NT2/D1 (cell line): ENCODE results near the gene TRIM47.

Experiments used
- DNase-seq: peaks from one replicate; pipeline ENCODE4 v3.0.0-alpha.2; 2011; ENCODE audit warnings: low read depth, low spot score
- H3K27me3 ChIP-seq: 2 replicates; pipeline ENCODE4 v1.6.0; 2011; ENCODE audit warnings: mild to moderate bottlenecking; ENCODE audit not compliant: insufficient read length, insufficient read depth
- H3K36me3 ChIP-seq: 2 replicates; pipeline ENCODE4 v1.6.1; 2011; ENCODE audit warnings: mild to moderate bottlenecking, low read length, mixed read lengths; ENCODE audit not compliant: insufficient read depth, insufficient read length
- H3K4me1 ChIP-seq: 2 replicates; pipeline ENCODE4 v1.5.1; 2011; ENCODE audit not compliant: insufficient read depth, insufficient read length
- H3K4me3 ChIP-seq: 2 replicates; pipeline ENCODE4 v1.5.1; 2011; ENCODE audit warnings: low read depth; ENCODE audit not compliant: insufficient read length
- H3K9ac ChIP-seq: 2 replicates; pipeline ENCODE4 v1.6.0; 2011; ENCODE audit warnings: low read depth; ENCODE audit not compliant: insufficient read length
- H3K9me3 ChIP-seq: 2 replicates; pipeline ENCODE4 v1.5.1; 2011; ENCODE audit warnings: mild to moderate bottlenecking, low read length; ENCODE audit not compliant: insufficient read depth
- SUZ12 ChIP-seq: IDR thresholded peaks from 2 replicates; pipeline ENCODE4 v1.6.1; 2011; ENCODE audit not compliant: insufficient read length, insufficient read depth; ENCODE audit errors: extremely low read depth
- YY1 ChIP-seq: IDR thresholded peaks from 2 replicates; pipeline ENCODE4 v1.6.1; 2011; ENCODE audit not compliant: insufficient read length, insufficient read depth
- ZNF274 ChIP-seq: IDR thresholded peaks from 2 replicates; pipeline ENCODE4 v1.6.1; 2011; ENCODE audit warnings: mild to moderate bottlenecking, low read depth, low read length

The TRIM47 gene

GRCh38 chr17:75881678-75882454 lies 3.5 kb upstream of the TRIM47 start:
- TF ChIP-seq ZNF274 (no peak), SUZ12 (no peak), YY1 (no peak)
- no peak for DNase-seq
- Histone ChIP-seq H3K9ac (no peak overlapping the region), H3K4me1 (peaks cover 2% of the 10 kb centered on the region), H3K4me3 (no peak overlapping the region), H3K9me3 (no peaks in the 10 kb centered on the region), H3K27me3 (peaks cover 9% of the 10 kb centered on the region), H3K36me3 (peaks cover 3% of the 10 kb centered on the region)

GRCh38 chr17:75880266-75880665 lies 1.9 kb upstream of the TRIM47 start:
- H3K27me3 ChIP-seq, result peaks cover 13% of the 10 kb centered on the region
- no peak overlapping the region for H3K9ac ChIP-seq
- no peak for DNase-seq
- H3K4me1 ChIP-seq, result peaks cover 16% of the 10 kb centered on the region
- no peak overlapping the region for H3K4me3 ChIP-seq
- H3K36me3 ChIP-seq, result peaks cover 15% of the 10 kb centered on the region
- no peaks in the 10 kb centered on the region for H3K9me3 ChIP-seq
- no peak for TF ChIP-seq SUZ12
- no peak for TF ChIP-seq YY1
- no peak for TF ChIP-seq ZNF274

DNA sequence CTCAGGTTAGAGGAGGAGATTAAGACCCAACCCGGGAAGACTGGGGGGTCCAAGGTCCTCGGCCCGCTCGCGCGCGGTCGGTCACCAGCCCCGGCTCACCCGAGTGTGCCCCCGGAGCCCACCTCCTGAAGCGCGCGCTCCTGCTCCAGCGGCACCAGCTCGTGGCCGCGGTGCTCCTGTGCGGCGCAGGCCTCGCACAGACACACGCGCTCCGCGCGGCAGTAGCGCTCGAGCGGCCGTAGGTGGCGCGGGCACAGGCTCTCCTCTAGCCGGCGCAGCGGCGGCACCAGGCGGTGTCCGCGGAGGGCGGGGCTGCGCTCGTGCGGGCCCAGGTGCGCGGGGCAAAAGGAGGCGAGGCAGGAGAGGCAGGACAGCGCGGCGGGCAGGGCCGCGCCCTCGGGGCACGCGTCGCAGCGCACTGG lies 618 bp downstream of the TRIM47 start:
- H3K4me3 ChIP-seq, result peak overlapping the region; percentile 64

DNA sequence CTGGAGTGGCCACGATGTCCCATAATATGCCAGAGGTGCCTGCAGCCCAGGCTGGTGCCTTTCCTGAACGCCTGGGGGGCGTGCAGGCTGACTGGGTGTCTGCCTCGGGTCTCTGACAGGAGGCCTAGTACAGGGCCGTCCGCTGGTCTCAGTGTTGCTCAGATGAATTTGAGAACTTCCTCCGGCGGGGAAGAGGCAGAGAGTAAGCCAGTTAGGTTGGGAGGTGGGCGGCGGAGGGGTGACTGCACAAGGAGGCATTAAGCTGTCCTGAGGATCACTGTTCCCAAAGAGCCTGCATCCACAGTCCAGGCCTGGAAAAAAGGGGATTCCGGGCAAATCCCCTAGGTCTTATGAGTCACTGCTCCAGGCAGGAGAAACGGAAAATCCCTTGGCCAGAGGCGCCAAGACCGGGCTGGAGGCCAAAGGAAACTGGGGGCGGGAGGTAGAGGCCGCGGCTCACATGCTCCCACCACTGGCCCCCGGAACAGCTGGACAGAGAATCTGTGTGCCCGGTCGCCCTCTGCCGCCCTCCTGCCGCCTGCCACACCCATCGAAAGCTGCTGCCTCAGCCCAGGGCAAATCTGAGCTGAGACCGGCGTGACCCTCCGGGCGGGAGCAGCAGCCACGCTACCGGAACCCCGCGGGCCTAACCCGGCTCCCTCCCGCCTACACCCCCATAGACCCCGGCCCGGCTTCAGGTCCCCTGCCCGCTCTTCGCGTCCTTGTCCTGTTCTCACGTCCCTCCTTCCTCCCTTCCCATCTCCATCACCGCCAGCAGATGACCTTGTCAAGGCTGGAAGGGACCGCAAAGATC lies 1.2 kb downstream of the TRIM47 start:
- Histone ChIP-seq H3K9me3 (no peaks in the 10 kb centered on the region), H3K36me3 (peaks cover 32% of the 10 kb centered on the region), H3K4me1 (peaks cover 22% of the 10 kb centered on the region), H3K27me3 (peaks cover 13% of the 10 kb centered on the region), H3K9ac (peak overlapping the region; percentile 90), H3K4me3 (peak overlapping the region; percentile 64)
- no peak for TF ChIP-seq SUZ12
- no peak for TF ChIP-seq ZNF274
- no peak for TF ChIP-seq YY1
- no peak for DNase-seq

More for the DNA sequence above, 618 bp downstream of the TRIM47 start:
- Histone ChIP-seq H3K4me1 (peaks cover 18% of the 10 kb centered on the region), H3K27me3 (peaks cover 13% of the 10 kb centered on the region), H3K36me3 (peaks cover 32% of the 10 kb centered on the region), H3K9me3 (no peaks in the 10 kb centered on the region), H3K9ac (peak overlapping the region; percentile 90)
- DNase-seq, result no peak
- TF ChIP-seq SUZ12, result no peak
- TF ChIP-seq ZNF274, result no peak
- TF ChIP-seq YY1, result no peak

DNA sequence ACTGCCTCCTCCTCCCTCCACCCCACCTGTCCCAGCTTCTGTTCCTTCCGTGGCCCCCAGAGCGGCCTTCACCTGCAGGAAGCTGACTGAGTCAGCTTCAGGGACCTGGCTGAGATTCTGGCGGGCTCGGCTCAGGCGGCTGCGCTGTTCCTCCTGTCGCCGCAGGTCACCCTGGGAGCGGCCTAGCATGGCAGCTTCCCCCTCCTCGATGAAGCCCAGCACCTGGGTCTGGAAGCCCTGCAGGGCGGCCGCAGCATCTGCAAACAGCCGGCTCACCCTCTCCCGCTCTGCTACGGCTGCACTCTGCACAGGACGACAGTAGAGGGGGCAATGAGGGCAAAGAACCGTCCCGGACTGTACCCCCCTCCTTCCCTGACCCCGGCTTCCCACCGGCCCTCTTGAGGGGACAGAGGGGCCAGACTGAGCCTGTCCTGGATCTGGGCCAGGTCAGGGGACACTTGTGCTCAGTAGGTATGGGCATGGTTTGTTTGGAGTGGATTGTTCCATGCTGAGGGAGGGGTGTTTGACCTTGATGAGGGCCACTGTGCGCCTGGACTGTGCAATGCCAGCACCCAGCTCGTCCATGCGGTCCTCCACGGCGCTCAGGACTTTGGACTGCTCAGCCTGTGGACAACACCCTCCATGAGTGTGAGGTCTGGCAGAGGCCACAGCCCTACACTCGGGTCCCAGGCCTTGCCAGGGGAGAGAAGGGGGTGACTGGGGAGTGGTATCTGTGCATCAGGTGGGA lies 2.0 kb downstream of the TRIM47 start:
- no peak for DNase-seq
- Histone ChIP-seq H3K9ac (peak overlapping the region; percentile 90), H3K36me3 (peaks cover 32% of the 10 kb centered on the region), H3K4me1 (peaks cover 22% of the 10 kb centered on the region), H3K27me3 (peaks cover 13% of the 10 kb centered on the region), H3K9me3 (no peaks in the 10 kb centered on the region), H3K4me3 (peak overlapping the region; percentile 64)
- TF ChIP-seq YY1, result no peak
- no peak for TF ChIP-seq SUZ12
- TF ChIP-seq ZNF274, result no peak

DNA sequence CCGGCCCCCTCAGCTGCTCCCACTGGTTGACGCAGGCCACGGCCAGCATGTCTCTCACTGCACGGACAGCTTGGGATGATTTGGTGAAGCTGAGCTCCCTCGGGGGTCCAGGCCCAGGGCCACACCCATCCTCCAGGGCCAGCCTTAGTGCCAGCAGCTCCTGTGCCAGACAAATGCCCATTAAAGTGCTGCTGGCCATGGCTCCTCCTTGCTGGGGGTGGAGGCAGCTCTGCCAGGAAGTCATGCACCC lies 2.5 kb downstream of the TRIM47 start:
- Histone ChIP-seq H3K4me3 (no peak overlapping the region), H3K9me3 (no peaks in the 10 kb centered on the region), H3K4me1 (peaks cover 22% of the 10 kb centered on the region), H3K27me3 (peaks cover 13% of the 10 kb centered on the region), H3K36me3 (peaks cover 32% of the 10 kb centered on the region), H3K9ac (peak overlapping the region; percentile 61)
- no peak for DNase-seq
- TF ChIP-seq SUZ12 (no peak), ZNF274 (no peak), YY1 (no peak)
